COLO829 (cell line): ENCODE measurements around the gene OXNAD1.
"Not testable (repeated sequence)": the region's sequence is repeated elsewhere in the genome, so short reads cannot be mapped to it uniquely, and the experiment has no call there.

Source experiments
- DNase-seq: peaks from one replicate; pipeline ENCODE4 v3.0.0; 2012; ENCODE audit warnings: low spot score

Gene OXNAD1

GRCh38 chr3:16304061-16305010 lies 39.3 kb downstream of the OXNAD1 start:
- no peak for DNase-seq

DNA sequence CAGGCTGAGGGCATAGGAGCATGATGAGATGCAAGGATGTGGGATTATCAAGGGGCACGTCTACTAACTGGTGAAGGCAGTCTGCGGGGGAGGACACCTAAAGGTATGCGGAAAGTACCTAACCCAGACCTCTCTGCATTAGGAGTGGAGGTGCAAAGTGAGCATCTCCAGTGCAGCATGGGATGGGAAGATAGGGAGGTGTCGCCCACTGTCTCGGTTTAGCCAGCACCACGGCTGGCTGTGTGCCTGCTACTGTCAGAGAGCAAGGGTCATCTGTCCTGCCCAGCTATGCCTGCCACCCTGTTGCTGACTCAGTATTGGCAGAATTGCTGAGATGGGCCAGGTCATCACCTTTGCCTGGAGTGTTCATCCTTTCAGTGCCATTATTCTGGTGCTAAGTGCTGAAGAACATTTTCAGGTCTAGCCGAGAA lies 40.1 kb downstream of the OXNAD1 start:
- DNase-seq: no peak

- no peak for DNase-seq
Measured at GRCh38 chr3:16307832-16308531, 43.0 kb downstream of the OXNAD1 start.

DNA sequence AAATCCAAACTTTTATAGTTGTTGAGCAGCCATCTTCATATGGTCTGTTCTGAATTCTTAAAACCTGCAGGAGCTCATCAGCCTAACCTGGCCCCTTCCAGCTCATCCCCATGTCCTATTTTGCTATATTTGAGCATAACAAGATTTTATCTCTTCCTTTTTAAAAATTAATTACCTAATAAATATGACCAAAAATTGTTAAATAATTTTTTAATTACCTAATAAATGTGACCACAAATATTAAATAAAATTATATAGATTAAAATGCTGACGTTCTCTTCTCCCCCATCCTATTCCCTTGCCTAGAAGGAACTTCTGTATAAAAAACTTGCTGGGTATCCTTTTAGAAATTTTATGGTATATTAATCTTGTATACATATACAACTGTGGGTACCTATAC lies 43.7 kb downstream of the OXNAD1 start:
- no peak for DNase-seq

- no peak for DNase-seq
Measured at GRCh38 chr3:16309558-16309957, 44.5 kb downstream of the OXNAD1 start.

- DNase-seq: not testable (repeated sequence)
Measured at GRCh38 chr3:16310486-16310885, 45.5 kb downstream of the OXNAD1 start.

DNA sequence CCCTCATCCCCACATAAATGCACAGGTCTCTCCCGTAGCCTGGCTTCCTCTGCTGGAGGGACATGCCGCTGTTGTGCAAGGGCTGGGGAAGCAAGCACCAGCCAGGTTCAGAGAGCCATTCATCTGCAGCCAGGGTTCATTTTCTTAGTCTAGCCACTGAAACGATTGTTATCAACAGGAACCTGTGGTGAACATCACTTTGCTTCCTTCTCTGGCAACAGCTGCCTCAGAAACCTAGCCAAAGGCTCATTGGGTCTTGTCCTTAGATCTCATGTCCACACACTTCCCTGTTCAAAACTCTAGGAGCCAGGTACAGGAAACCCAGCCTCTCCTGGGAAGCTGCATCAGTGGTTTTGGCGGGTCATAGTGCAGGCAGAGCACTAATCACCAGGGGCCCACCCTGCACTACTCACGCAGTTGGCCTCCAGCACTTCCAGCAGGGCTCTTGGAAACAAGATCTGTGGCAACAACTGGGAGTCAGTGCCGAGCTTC lies 47.0 kb downstream of the OXNAD1 start:
- DNase-seq: no peak

- DNase-seq: no peak
Measured at GRCh38 chr3:16313886-16314645, 49.1 kb downstream of the OXNAD1 start.

DNA sequence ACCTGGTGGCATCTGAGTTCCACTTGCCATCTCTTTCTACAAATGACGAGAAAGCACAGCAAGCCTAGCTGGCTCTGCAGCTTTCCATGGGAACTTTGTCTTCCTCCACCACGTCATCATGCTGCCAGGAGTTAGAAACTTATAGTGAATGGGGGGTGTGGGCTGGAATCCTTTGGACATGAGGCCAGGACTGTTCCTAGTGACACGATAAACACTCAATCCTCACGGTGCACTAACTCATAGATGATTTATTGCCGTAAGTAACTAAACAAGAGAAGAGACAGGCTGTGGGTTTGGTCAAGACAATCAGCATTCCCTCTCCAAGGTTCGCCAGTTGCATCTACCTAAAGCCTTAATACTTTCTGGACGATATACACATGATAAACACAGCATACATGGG lies 50.6 kb downstream of the OXNAD1 start:
- no peak for DNase-seq

- DNase-seq: no peak
Measured at GRCh38 chr3:16316396-16316795, 51.4 kb downstream of the OXNAD1 start.

DNA sequence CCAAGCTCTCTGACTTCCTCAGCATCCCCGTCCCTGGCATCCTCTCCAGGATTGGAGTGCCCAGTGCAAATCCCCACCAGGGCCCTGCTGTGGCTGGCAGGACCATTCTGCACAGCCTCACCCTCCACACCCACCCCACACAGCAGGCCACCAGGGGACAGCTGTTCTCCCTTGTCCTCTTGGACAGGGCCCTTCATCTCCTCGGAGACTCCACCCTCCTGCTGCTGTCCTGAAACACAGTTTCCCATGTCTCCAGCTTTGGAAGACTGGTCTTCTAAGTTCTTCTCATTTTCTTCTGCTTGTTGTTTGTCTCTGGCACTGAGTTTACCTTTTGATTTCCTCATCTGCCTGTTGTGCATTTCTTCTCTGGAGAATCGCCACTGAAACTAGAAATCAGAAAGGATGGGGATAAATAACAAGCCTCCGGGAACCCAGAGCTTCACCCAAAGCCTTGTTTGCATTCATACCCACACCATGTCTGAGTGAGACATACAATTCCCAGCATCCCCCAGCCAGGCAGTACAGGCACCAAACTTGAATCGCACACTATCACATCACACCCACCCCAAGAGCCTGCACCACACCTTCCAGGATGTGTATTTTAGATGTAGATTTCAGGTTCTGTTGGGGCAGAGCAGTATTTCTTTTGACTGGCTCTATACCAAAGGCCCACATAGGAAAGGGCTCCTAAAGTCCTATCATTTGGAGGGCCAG lies 52.0 kb downstream of the OXNAD1 start:
- DNase-seq: no peak

DNA sequence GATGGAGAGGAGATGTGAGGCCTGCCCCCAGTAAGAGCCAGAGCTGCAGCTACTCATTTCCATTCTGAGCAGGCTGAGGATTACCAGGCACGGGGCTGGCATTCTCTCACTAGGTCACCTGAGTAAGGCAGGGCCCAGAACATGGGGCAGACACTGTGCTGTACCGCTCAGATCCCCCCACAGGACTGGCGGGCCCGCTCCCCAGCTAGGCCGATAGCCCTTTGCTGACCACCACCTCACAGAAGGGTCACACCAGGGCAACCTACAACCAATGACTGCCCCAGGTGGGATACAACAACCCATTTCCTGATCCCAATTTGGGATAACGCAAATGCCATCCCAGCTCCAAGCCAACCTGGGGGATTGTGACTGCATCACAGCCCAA lies 52.5 kb downstream of the OXNAD1 start:
- DNase-seq: no peak

DNA sequence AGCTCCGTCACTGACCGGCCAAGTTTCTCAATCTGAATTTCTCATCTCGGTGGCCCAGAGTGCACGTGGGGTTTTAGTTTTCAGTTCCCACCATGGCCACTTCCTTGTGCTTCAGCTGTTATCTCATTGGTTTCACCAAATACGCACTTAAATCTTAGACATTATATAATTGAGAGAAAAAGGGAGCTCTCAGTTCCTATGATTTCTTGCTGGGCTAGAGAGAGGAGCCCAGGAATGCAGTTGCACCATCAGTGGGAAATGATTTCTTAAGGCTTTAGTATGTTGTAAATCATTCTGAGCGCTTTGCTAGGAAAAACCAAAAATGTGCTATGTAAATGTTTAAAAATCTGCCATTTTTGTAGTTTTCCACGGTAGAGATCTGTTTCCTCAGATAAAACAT lies 53.2 kb downstream of the OXNAD1 start:
- no peak for DNase-seq

GRCh38 chr3:16319307-16319706 lies 54.3 kb downstream of the OXNAD1 start:
- peak; percentile 7 for DNase-seq

DNA sequence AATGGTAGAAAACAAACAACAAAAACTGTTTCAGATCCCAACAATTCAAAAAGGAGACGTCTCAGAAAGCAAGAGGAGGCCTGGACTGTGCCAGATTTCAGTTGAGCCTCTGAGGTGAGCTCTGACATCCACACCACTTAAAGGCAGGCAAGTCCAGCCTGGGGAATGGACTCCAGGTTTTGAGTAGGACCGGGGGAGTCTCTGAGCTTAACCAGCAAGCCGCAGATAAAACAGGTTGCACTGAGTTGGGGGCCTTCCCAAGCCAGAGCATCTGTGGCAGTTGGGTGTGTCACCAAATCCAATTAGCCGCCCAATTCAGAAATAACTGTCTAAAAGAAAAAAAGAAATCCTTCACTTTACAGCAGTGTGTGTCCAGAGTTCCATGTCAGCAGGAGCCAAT lies 54.7 kb downstream of the OXNAD1 start:
- DNase-seq: no peak

DNA sequence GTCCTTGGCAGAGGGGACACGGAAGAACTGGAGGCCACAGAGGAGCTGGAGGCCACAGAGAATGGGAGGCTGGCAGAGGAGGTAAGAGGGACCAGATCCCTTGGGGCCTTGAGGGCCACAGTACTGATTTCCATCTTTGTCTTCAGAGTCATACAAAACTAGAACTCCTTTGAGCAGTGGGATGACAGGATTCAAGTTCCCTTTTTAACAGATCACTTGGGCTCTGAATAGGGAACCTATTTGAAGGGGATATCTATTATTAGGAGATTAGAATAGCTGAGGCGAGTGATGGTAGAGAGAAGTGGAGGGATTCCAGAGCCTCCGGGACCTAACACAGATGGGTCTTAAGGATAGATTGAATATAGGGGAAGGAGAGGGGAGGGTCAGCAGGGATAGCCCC lies 55.7 kb downstream of the OXNAD1 start:
- no peak for DNase-seq

DNA sequence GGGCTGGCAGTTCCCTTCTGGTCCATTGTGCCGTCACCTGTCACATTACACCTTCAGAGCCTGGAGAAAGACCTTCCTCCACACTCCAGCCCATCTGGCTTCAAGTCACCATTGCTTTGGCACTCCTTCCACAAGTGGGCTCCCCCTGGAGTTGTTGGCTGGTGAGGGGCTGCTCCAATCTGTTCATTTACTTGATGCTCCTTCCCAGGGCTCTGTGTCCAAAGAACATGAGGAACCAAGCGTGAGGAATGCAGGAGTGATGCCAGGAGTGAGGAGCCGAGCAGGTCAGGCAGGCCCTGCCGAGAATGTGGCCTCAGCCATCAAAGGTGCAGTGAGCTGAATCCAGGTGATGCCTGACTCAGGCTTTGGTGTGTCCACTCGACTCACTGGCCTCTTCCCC lies 57.2 kb downstream of the OXNAD1 start:
- DNase-seq: no peak

DNA sequence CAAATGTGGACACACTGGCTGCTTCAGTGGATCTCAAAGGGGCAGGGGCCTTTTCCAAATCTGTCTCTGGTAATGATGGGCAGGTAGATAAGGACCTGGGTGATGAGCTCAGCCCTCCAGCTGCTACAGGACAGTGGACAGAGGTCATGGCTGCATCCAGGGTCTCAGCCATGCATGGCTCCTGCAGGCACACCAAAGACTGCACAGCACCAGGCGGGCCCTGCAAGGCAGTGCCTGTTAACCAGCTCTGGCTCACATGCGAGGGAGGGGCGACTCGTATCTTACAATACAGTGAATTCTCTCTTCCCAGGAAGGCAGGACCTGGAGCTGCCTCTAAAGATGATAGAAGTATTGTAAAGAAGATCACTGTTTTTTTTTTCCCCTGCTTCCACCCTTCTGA lies 58.7 kb downstream of the OXNAD1 start:
- DNase-seq: no peak

DNA sequence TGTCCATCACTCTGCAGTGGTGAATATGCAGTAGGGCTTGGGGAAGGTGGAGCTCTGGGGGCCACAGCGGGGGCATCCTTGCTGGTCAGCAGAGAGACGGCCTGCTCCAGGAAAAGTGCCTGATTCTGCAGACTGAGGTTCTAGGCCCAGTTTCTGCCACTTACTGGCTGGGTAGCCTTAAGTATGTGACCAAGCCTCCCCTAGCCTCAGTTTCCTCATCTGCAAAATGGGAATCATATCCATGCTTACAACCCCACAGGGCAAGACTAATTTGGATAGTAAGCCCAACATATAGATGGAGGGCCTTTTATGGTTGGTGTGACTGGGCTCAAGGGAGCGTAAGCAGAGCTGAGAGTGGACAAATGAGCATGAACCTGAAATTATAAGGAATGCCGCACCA lies 60.8 kb downstream of the OXNAD1 start:
- no peak for DNase-seq

DNA sequence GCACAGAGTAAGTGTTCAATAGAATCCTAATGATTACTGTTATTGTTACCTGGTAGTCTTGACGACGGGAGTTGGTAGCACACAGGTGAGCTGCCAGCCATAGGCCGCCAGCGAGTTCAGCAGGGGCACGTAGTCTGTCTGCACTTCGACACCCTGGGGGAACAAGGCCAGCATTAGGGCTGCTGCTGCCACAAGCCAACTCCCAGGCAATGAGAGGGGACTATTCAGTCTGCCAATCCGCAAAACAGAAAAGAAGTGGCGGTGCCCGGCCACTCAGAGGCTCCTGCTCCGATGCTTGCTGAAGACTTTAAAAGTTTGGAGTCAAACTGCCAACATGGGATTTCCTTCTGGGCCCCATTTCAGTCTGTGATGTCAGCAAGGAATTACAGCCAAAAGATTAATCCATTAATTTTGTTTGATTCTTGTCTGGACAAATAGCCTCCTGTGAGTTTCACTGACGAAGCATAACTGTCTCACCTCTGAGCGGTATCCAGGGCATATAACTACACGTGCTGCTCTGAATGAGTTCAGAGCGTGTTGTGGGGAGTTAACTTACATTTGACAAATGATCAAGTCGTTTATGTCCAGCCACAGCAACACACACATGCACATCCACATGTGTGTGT lies 61.8 kb downstream of the OXNAD1 start:
- no peak for DNase-seq

- DNase-seq: no peak
Measured at GRCh38 chr3:16328124-16328523, 63.1 kb downstream of the OXNAD1 start.
